ENCODE measurements around the gene RAB8A.
"Not testable (repeated sequence)": the region's sequence is repeated elsewhere in the genome, so short reads cannot be mapped to it uniquely, and the experiment has no call there.

The RAB8A gene

GRCh38 chr19:16178866-16179265, 67.2 kb downstream of the RAB8A start:
- DNase-seq (ENCODE audit: low read depth): not testable (repeated sequence)

DNA sequence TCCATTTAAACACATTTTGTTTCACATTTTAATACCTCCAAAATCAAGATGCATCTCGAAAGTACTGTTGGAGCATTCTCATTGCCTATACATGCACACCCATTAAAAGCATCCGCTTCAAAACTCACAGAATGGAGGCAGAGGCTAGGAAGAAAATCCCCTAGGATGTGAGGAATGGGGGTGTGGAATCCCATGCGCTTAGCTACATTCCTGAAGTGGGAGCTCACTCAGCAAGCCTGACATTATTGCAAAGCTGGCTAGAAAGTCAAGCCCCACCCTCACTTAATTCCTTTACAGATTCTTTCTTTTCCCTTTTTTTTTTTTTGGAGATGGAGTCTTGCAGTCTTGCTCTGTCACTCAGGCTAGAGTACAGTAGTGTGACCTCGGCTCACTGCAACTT, 68.9 kb downstream of the RAB8A start:
- no peak for DNase-seq (ENCODE audit: low read depth)
